OCI-LY1 (cell line): ENCODE data around the gene RASIP1.
"Not testable (repeated sequence)": the region's sequence is repeated elsewhere in the genome, so short reads cannot be mapped to it uniquely, and the experiment has no call there.

Source experiments
- EZH2 ChIP-seq: fragments of 200-600 bp; sonication (generic), shearing (Covaris generic); IDR thresholded peaks from 2 replicates; pipeline ENCODE4 v1.8.0; 2017; ENCODE audit warnings: borderline replicate concordance, mixed run types, mild to moderate bottlenecking, antibody characterized with exemption, low read length, moderate library complexity, mixed read lengths
- TF ChIP-seq, protein P1 (sequence below): fragments of 200-600 bp; sonication (generic), shearing (Covaris generic); IDR thresholded peaks from 2 replicates; pipeline ENCODE4 v1.5.1; 2017; ENCODE audit warnings: mild to moderate bottlenecking, antibody characterized with exemption, low read length, moderate library complexity, mixed read lengths

DNA sequence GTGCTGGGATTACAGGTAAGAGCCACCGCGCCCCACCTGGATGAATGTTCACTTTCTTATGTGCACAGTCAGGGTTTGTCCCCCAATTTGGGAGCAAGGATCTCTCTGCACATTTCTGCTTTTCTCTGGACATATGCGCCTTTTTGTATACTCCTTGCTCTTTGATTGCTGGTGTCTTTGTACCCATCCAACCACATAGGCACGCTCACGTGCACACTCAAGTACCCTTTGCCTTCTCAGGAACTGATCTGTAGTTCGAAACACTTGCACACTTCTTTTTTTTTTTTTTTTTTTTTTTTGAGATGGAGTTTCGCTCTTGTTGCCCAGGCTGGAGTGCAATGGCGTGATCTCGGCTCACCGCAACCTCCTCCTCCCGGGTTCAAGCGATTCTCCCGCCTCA lies 22.3 kb downstream of the RASIP1 start:
- TF ChIP-seq, protein P1, sequence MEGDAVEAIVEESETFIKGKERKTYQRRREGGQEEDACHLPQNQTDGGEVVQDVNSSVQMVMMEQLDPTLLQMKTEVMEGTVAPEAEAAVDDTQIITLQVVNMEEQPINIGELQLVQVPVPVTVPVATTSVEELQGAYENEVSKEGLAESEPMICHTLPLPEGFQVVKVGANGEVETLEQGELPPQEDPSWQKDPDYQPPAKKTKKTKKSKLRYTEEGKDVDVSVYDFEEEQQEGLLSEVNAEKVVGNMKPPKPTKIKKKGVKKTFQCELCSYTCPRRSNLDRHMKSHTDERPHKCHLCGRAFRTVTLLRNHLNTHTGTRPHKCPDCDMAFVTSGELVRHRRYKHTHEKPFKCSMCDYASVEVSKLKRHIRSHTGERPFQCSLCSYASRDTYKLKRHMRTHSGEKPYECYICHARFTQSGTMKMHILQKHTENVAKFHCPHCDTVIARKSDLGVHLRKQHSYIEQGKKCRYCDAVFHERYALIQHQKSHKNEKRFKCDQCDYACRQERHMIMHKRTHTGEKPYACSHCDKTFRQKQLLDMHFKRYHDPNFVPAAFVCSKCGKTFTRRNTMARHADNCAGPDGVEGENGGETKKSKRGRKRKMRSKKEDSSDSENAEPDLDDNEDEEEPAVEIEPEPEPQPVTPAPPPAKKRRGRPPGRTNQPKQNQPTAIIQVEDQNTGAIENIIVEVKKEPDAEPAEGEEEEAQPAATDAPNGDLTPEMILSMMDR = not testable (repeated sequence)
- not testable (repeated sequence) for TF ChIP-seq EZH2
